Activated CD8-positive, alpha-beta memory T cell treated with anti-CD3 and anti-CD28 coated beads for 4 hours (primary cell): ENCODE data around the gene ATAD5.
A peak's percentile ranks its signal among the peaks of the same experiment; 100 is the strongest.
"Not testable (repeated sequence)": the region's sequence is repeated elsewhere in the genome, so short reads cannot be mapped to it uniquely, and the experiment has no call there.

Experiments
- DNase-seq, 2 donors: peaks; one replicate each; pipeline ENCODE4 v3.0.0-alpha.2; 2020; ENCODE audit warnings: low read depth in 2 of 2

Gene ATAD5

GRCh38 chr17:30831663-30832437 is at the start of gene ATAD5:
TSS of gene ATAD5 (plus strand) at chr17:30831966. CDS start at chr17:30832348, 382 bp downstream.
- DNase-seq, result peak; percentile 73 to 78

GRCh38 chr17:30782206-30782605 is 49.6 kb upstream of the ATAD5 start:
- DNase-seq, result no peak

- no peak for DNase-seq
Observed at GRCh38 chr17:30788918-30789317, 42.8 kb upstream of the ATAD5 start.

GRCh38 chr17:30790279-30790678 is 41.5 kb upstream of the ATAD5 start:
- DNase-seq, result no peak

- DNase-seq, result no peak
Observed at GRCh38 chr17:30793282-30793977, 38.3 kb upstream of the ATAD5 start.

- DNase-seq, result no peak
Observed at GRCh38 chr17:30794372-30794771, 37.4 kb upstream of the ATAD5 start.

GRCh38 chr17:30796016-30796415 is 35.8 kb upstream of the ATAD5 start:
- DNase-seq, result no peak

- no peak for DNase-seq
Observed at GRCh38 chr17:30801671-30802070, 30.1 kb upstream of the ATAD5 start.

- no peak for DNase-seq
Observed at GRCh38 chr17:30805944-30806456, 25.8 kb upstream of the ATAD5 start.

- no peak for DNase-seq
Observed at GRCh38 chr17:30807896-30808295, 23.9 kb upstream of the ATAD5 start.

GRCh38 chr17:30808785-30809286 is 22.9 kb upstream of the ATAD5 start:
- no peak for DNase-seq

GRCh38 chr17:30809867-30810266 is 21.9 kb upstream of the ATAD5 start:
- no peak for DNase-seq

- no peak for DNase-seq
Observed at GRCh38 chr17:30812218-30813177, 19.3 kb upstream of the ATAD5 start.

- DNase-seq, result not testable (repeated sequence)
Observed at GRCh38 chr17:30814236-30814635, 17.5 kb upstream of the ATAD5 start.

- not testable (repeated sequence) for DNase-seq
Observed at GRCh38 chr17:30814860-30815259, 16.9 kb upstream of the ATAD5 start.

- no peak for DNase-seq
Observed at GRCh38 chr17:30816165-30816564, 15.6 kb upstream of the ATAD5 start.

GRCh38 chr17:30819971-30820705 is 11.6 kb upstream of the ATAD5 start:
- DNase-seq, result no peak

GRCh38 chr17:30821871-30822723 is 9.7 kb upstream of the ATAD5 start:
- no peak for DNase-seq

GRCh38 chr17:30822919-30823318 is 8.8 kb upstream of the ATAD5 start:
- DNase-seq, result not testable (repeated sequence)

- DNase-seq, result no peak
Observed at GRCh38 chr17:30823421-30823820, 8.3 kb upstream of the ATAD5 start.
